Measurements from ENCODE around the gene IL17RD. TPM values are rescaled to one million over a fixed set of nuclear protein-coding genes. Genes with fewer than 3 reads are reported as not detected.

IL17RD gene
- total RNA-seq, 1 donor from 2014 or later: 30.4 TPM

DNA sequence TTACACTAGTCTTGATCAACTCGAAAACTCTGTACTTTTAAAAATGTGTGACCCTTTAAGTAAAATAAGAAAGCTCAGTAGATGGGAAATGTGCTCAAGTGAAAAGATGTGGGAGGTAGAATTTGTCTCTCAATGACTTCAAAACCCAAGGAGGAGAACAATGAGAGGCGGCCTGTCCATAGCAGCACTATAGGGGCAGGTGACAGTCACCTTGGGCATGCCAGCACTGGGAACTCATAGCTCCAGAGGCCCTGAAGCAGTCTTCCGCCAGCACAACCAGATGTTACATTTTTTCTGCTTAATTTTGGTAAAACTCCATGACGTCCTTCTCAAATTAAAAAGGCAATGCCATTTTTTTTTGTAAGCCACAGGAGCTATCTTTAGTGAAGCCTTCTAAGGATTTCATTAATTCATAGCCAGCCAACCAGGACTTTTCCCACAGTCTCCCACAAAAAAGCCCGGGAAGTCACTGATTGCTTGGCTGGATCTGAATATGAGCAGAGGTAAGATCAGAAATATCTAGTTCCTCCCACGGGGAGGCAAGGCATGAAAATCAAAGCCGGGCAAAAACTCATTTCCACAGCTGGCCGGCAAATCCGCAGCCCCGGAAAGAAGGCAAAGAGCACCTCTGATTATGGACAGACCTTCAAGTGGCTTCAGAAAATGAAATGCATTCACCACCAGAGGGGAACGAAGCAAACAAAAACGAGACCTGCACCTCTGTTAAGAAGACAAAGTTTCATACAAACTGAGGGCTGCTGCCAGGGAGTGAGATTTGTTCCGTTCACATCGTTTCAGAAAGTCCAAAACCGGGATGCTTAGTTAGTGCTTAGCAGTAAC, 10.5 kb downstream of the IL17RD start:
- no peak for DNase-seq (ENCODE audit: low spot score, unreplicated experiment)
- no peaks in the 10 kb centered on the region for H3K27me3 Mint-ChIP-seq

DNA sequence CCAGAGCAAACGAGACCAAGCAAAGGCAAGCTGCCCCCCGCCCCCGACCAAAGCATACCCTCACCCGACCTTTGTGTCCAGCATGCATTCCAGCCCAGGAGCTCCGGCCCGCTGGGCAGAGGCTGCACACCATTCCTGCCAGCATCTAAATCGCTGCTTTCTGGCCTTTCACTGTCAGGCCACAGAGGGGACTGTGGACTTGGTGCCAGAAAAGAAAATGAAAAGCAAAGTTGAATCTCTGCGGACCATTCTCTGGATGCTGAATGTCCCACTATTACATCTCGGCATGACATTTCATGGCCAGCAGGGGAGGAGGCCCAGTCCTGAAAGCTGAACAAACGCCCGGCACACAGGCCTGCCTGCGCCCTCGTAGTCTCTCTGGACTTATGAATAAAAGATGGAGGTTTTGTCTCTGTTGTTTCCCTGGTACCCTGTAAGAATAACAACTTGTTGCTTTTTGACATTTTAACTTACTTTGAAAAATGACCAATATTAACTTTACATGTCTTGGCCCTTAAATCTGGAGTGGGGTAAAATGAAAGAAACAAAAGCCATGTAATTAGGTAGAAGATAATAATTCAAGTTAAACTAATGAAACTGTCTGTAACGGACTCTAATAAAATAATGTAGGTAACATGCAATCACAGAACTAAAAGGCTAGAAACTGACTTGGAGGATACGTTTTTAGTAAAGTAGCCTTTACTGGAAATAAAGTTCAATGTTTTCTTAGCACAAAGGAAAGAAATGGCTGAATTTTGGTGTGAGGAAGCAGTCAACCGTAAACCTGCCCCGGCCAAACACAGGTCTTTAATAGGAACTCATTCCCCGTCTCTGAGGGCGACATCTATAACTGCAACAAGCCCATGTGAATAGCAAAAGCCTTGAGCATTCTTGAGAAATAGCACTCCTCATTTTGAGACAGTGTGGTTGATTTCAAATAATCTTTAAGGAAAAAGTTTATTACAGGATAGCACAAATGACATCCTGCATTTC, 12.7 kb downstream of the IL17RD start:
- Mint-ChIP-seq H3K27ac (peak overlapping the region; percentile 86), H3K4me3 (ENCODE audit: low read depth) (no peak overlapping the region)

More for the DNA sequence above, 10.5 kb downstream of the IL17RD start:
- peaks cover 39% of the 10 kb centered on the region for H3K4me1 Mint-ChIP-seq (ENCODE audit: low read depth)
- TF ChIP-seq, protein P1, sequence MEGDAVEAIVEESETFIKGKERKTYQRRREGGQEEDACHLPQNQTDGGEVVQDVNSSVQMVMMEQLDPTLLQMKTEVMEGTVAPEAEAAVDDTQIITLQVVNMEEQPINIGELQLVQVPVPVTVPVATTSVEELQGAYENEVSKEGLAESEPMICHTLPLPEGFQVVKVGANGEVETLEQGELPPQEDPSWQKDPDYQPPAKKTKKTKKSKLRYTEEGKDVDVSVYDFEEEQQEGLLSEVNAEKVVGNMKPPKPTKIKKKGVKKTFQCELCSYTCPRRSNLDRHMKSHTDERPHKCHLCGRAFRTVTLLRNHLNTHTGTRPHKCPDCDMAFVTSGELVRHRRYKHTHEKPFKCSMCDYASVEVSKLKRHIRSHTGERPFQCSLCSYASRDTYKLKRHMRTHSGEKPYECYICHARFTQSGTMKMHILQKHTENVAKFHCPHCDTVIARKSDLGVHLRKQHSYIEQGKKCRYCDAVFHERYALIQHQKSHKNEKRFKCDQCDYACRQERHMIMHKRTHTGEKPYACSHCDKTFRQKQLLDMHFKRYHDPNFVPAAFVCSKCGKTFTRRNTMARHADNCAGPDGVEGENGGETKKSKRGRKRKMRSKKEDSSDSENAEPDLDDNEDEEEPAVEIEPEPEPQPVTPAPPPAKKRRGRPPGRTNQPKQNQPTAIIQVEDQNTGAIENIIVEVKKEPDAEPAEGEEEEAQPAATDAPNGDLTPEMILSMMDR (IDR thresholded peaks at IDR 0.05; ENCODE audit: unreplicated experiment): no peak
- H3K4me3 Mint-ChIP-seq (ENCODE audit: low read depth): no peak overlapping the region
- H3K9me3 Mint-ChIP-seq (ENCODE audit: low read depth): no peaks in the 10 kb centered on the region
- H3K27ac Mint-ChIP-seq: no peak overlapping the region
- H3K36me3 Mint-ChIP-seq (ENCODE audit: insufficient read depth): no peaks in the 10 kb centered on the region

DNA sequence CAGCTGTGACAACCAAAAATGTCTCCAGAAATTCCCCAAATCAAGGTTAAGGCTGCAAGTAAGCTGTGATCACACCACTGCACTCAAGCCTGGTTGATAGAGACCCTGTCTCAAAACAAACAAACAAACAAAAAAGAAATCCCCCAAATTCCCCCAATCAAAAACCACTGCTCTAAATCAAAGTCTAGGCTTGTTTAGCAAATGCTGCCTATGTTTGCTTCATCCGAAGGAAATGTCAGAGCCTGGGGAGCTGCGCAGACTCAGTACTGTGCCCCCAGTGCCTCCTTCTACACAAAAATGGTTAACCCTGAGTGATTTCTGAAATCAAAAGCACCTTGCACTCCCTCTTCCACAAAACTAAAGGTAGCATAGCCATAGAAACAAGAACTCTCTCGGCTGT, 13.4 kb downstream of the IL17RD start:
- H3K4me3 Mint-ChIP-seq (ENCODE audit: low read depth): no peak overlapping the region
- peaks cover 29% of the 10 kb centered on the region for H3K4me1 Mint-ChIP-seq (ENCODE audit: low read depth)

More for the DNA sequence above, 12.7 kb downstream of the IL17RD start:
- TF ChIP-seq, protein P1 (IDR thresholded peaks at IDR 0.05; ENCODE audit: unreplicated experiment): peak; percentile 32
- Mint-ChIP-seq H3K4me1 (ENCODE audit: low read depth) (peaks cover 34% of the 10 kb centered on the region), H3K27me3 (no peaks in the 10 kb centered on the region), H3K36me3 (ENCODE audit: insufficient read depth) (peaks cover 7% of the 10 kb centered on the region), H3K9me3 (ENCODE audit: low read depth) (no peaks in the 10 kb centered on the region)
- no peak for DNase-seq (ENCODE audit: low spot score, unreplicated experiment)

DNA sequence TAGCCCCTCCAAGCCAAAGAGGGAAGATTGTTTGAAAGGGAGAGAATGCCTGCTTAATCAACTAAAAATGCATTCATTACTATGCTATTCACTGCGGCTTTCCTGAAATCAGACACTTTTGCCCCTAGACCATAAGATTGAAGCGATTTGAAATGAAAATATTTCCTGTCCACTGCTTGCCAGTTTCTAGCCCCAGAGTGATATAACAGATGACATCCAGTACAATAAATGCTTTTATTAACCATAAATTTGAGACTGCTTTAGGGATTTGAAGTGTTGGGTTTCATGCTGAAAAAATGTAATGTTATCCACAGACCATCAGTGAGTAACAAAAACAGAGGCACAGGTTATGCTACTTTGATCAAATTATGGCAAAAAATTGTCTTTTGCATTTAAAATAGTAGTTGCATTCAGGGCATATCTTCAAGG, 14.1 kb downstream of the IL17RD start:
- no peak for DNase-seq (ENCODE audit: low spot score, unreplicated experiment)
- H3K27me3 Mint-ChIP-seq: no peaks in the 10 kb centered on the region
- H3K4me3 Mint-ChIP-seq (ENCODE audit: low read depth): no peak overlapping the region
- no peaks in the 10 kb centered on the region for H3K9me3 Mint-ChIP-seq (ENCODE audit: low read depth)
- TF ChIP-seq, protein P1 (IDR thresholded peaks at IDR 0.05; ENCODE audit: unreplicated experiment): no peak
- H3K4me1 Mint-ChIP-seq (ENCODE audit: low read depth): peaks cover 26% of the 10 kb centered on the region
- no peak overlapping the region for H3K27ac Mint-ChIP-seq
- H3K36me3 Mint-ChIP-seq (ENCODE audit: insufficient read depth): peaks cover 7% of the 10 kb centered on the region

More for the DNA sequence above, 13.4 kb downstream of the IL17RD start:
- Mint-ChIP-seq H3K36me3 (ENCODE audit: insufficient read depth) (peaks cover 7% of the 10 kb centered on the region), H3K27me3 (no peaks in the 10 kb centered on the region), H3K9me3 (ENCODE audit: low read depth) (no peaks in the 10 kb centered on the region), H3K27ac (peak overlapping the region; percentile 86)
- no peak for DNase-seq (ENCODE audit: low spot score, unreplicated experiment)
- TF ChIP-seq, protein P1 (IDR thresholded peaks at IDR 0.05; ENCODE audit: unreplicated experiment): no peak

DNA sequence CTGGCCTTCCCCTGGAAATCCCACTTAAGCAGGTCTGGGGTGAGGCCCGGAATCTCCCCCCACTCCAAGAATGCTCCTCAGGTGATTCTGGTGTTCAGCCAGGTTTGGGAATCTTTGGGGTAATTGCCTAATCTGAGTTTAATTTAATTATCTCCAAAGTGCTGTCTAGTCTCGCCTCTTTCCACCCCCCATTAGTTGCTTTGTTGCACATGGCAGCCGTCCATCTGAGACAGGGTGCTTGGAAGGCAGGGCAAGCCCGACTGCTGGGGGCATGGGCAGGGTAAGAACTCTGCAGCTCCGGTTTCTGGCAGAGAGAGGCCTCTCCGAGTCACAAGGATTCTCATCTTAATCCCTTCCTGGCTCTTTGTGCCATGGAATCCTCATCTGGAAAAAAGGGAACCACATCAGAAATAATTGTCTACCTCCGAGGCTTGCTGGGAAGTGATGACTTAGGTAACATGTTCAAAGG, 15.0 kb downstream of the IL17RD start:
- no peaks in the 10 kb centered on the region for H3K27me3 Mint-ChIP-seq
- no peak overlapping the region for H3K4me3 Mint-ChIP-seq (ENCODE audit: low read depth)
- H3K27ac Mint-ChIP-seq: no peak overlapping the region
- no peaks in the 10 kb centered on the region for H3K9me3 Mint-ChIP-seq (ENCODE audit: low read depth)
- peaks cover 7% of the 10 kb centered on the region for H3K36me3 Mint-ChIP-seq (ENCODE audit: insufficient read depth)
- TF ChIP-seq, protein P1 (IDR thresholded peaks at IDR 0.05; ENCODE audit: unreplicated experiment): no peak
- peaks cover 27% of the 10 kb centered on the region for H3K4me1 Mint-ChIP-seq (ENCODE audit: low read depth)
- DNase-seq (ENCODE audit: low spot score, unreplicated experiment): no peak
